CD4-positive, alpha-beta memory T cell (primary cell): ENCODE measurements around the gene FBXL14. TPM values are rescaled to one million over a fixed set of nuclear protein-coding genes. Genes with fewer than 3 reads are reported as not detected.

Experiments
- polyA plus RNA-seq, 2 donors: library from polyadenylated mRNA; unstranded; fragments of 300-500 nt; fragmentation: Illumina TruSeq; gene quantifications; one replicate each; pipeline ENCODE4 v1.2.3, GENCODE V29; 2021
- total RNA-seq, 2 experiments: library from RNA; stranded (reverse); gene quantifications; one replicate each; pipeline ENCODE4 v1.2.3, GENCODE V29; 2021

The FBXL14 gene
- total and polyA plus RNA-seq, 4 experiments from 2014 or later: 14.6 to 43.4 (median 35.4) TPM

Other genes with a start within 250 kb of the FBXL14 start
- gene WNT5B, start 34.6 kb upstream of the FBXL14 start, total RNA-seq: under 1 TPM in 1 of 2 experiments, not detected in 1; 0.17 TPM
- gene WNT5B, start 34.6 kb upstream of the FBXL14 start, polyA plus RNA-seq: under 1 TPM in 1 of 2 donors, not detected in 1; 0.61 TPM
- gene ADIPOR2, start 96.5 kb upstream of the FBXL14 start, total RNA-seq: 10 to 100 TPM; 35.7 to 36.2 TPM
- gene ADIPOR2, start 96.5 kb upstream of the FBXL14 start, polyA plus RNA-seq: 1 to 10 TPM; 1.8 to 3.5 TPM
- not detected for gene LRTM2, start 226.0 kb upstream of the FBXL14 start, total RNA-seq
- not detected for gene LRTM2, start 226.0 kb upstream of the FBXL14 start, polyA plus RNA-seq